ENCODE measurements around the gene TLX1.

Gene TLX1

DNA sequence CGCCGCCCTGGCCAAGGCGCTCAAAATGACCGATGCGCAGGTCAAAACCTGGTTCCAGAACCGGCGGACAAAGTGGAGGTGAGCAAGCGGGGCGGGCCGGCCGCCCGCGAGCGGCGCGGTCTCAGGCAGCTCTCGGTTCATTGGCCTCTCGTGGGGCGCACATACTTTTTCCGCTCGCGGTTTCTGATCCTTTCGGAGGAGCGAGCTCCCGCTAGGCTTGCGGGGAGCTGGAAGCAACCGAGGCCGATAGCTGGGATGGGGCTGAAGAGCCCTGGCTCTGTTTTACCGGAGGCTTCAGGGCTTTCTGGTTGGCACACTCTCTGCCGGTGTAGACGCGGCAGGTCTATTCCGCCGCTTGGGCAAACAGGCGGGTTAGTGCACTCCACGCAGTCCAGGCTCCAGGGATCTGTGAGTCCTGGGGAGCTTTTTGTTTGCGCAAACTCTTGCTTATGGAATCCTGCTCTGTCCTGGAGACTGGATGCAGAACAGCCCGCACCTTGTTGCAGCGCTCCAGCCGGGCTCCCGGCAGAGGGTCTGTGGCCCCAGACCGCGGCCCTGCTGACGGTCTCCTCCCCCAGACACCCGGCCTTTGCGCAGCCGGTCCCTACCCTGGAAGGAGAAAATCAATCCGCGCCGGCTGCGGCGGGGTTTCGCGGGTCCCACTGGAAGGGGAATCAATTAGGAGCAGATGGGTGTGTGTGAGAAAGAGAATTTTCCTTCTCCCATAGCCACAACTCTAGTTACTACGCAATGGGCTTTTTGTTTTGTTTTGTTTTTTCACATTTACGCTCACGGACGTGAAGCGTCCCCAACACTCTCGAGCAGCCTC is 3.4 kb downstream of the TLX1 start:
- DNase-seq (ENCODE audit: low spot score): no peak

DNA sequence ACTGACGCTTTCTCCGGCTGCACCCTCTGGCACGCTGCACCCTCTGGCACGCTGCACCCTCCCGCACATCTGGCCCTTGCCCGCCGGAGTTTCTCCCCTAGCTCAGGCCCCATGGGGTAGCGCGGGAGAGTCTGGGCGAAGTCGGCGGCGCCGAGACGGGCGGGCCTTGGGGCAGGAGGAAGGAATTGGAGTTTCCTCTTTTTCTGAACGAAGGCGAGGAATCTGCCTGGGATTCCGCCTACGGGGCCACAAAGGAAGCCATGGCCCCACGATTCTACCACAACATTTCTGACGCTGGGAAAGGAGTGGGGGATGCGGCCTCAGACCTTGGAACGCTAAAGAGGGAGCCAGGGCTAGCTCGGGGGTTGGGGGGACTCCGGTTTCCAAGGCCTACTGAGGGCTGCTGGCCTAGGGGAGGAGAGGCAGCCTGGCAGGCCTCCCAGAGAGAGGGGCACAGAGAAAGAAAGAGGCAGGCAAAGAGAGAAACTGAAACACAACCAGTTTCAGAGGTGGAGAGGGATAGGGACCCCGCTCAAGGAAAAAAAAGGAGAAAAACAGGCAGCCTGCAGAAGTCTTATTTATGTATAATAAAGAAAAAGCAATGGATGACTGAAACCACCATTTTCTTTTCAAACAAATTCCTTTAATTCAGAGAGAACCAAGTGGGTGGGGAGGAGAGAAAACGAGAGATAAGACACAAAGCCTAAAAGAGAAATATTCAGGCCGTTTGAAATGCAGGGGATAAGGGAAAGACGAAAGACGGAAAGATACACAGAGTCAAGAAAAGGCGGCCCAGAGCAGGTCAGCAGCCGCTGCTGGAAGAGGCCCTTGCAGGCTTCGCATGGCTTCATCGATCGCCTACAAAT is 4.3 kb downstream of the TLX1 start:
- no peak for DNase-seq (ENCODE audit: low spot score)

DNA sequence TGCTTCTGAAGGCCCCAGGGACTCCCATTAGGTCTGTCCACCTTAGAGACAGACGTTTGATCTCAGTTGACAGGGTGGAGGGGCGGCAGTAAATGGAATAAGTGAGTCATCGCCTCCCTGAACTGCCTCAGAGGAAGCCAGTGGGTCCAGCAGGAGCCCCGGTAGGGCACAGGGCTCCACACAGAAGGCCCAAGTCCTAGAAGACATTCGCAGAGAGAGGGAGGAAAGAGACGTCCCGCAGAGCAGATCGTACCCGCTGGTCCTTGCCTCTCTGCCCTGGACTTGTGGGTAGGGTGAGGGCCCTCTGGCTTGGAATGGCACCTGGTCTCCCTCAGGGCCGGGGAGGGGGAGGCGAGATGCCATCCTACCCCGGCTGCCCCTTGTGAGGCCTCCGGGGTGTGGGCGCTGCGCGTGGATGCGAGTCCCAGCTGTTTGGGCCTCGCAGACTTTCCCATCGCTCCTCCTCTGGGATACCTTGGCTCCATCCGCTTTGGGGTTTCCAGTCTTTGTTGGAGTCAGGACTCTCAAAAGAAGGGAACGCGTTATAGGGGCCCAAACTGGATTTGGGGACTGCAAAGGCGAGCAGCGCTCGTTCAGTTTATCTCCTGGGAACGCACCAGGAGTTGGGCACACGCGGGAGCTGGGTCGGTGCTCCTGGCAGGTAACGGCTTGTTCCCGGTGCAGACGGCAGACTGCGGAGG is 5.1 kb downstream of the TLX1 start:
- DNase-seq (ENCODE audit: low spot score): peak; percentile 23

DNA sequence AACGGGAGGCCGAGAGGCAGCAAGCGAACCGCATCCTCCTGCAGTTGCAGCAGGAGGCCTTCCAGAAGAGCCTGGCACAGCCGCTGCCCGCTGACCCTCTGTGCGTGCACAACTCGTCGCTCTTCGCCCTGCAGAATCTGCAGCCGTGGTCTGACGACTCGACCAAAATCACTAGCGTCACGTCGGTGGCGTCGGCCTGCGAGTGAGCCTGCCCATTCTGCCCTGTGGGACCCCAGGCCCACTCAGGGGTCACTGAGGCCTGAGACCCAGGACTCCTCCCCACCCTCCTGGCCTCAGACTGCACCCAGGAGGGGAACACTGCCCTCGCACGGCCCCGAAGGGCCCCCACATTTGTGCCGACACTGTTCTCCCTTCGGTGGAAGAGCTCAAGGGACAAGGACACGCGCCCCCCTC is 5.6 kb downstream of the TLX1 start:
- DNase-seq (ENCODE audit: low spot score): no peak

DNA sequence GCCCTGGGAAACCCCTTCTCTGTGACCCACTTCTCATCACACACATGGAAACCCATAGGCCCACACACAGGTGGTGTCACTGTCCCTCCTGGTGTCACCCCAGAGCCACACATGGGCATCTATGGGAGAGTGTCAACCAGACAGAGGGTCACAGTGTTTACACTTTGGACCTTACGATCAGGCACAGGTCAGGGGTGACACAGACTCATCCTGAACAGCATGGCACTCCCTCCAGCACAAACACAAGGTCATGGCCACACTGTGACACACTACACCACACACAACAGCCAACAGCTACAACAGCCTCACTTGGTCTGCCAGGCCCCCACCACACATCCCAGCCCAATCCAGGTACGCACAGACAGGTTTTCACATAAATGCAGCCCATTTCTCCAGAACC is 6.2 kb downstream of the TLX1 start:
- DNase-seq (ENCODE audit: low spot score): no peak

DNA sequence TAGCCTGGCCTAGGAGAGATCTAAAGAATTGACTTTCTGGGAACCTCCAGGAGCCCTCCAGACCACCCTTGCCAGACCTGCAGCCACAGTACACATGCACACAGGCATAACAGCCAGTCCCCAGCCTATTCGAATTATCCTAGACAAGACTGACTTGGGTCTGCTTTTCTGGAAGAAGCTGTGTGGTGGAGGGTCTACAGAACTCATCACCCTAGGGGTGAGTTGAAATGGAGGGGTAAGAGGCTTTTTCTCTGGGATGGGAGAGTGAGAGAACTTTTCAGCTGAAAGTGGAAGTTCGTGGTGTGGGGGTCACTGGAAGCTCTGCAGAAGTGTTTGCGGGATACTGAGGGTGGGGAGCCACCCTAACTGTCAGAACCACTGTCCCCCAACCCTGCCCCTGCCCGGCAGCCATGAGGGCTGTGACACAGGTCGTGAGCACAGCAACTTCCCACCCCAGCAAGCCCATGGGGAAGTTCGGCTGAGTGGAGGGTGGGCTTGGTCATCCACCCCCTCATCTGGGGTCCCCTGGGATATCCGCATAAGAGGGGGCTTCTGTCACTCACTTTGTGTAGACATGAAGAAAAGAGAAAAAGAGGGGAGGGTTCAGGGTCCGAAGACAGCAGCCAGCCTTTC is 7.8 kb downstream of the TLX1 start:
- no peak for DNase-seq (ENCODE audit: low spot score)

DNA sequence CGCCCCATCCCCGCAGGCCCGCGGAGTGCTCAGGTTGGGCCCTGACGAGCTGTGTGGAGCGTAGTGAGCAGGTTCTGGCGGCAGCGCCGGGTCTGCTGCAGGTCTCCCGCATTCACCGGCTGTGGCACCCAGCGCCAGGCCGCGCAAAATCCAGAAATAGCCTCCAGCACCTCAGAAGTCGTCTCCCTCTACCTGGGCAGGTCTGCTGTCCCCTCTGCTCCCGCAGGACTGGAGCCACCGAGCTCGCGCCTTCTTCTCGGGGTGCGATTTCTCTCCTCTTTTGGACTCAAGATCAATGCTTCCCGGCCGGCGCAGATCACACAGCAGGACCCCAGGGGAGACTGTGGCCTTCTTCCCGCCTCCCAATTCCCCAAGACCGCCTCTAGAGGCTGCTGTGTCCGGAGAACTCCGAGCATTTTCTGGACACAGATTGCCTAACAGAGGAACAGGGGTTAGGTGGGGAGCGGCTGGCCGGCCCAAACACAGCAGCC is 8.4 kb downstream of the TLX1 start:
- DNase-seq (ENCODE audit: low spot score): no peak

DNA sequence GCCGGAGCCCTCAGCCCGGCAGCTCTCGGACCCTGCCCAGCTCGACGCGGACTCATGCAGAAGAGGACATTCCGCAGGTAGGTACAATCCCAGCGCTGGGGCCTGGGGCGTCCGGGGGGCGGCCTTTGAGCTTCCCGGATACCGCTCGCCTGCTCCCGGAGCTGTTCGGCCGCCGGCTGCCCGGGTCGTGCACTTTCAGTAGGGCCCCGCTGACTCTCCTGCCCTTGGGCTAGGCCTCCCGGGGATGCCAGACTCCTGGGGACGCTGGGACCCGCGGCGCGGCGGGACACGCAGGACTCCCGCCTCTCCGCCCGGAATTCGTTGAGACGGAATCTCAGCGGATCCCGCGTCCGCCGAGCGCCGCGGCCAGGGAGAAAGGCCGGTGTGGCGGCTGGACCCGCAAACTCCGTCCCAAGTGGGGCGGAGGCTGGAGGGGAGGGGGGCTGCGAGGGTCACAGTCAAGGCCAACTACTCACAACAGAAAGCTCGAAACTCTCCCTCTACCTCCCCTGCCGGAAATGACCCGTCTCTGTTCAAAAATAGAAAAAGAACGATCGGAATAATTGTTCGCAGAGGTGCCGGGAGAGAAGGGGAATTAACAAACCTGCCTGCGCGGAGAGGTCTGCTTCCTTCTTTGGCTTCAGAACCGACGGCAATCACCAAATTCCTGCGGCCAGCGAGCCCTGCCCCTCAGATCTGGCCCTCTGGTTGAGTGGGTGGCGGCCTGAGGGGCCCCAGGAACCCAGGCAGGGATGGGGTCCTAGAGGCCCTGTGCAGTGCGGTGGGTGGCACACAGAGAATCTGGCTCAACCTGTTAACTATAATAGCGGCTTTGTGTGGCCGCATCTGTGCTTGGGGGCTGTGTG is 9.2 kb downstream of the TLX1 start:
- DNase-seq (ENCODE audit: low spot score): no peak

DNA sequence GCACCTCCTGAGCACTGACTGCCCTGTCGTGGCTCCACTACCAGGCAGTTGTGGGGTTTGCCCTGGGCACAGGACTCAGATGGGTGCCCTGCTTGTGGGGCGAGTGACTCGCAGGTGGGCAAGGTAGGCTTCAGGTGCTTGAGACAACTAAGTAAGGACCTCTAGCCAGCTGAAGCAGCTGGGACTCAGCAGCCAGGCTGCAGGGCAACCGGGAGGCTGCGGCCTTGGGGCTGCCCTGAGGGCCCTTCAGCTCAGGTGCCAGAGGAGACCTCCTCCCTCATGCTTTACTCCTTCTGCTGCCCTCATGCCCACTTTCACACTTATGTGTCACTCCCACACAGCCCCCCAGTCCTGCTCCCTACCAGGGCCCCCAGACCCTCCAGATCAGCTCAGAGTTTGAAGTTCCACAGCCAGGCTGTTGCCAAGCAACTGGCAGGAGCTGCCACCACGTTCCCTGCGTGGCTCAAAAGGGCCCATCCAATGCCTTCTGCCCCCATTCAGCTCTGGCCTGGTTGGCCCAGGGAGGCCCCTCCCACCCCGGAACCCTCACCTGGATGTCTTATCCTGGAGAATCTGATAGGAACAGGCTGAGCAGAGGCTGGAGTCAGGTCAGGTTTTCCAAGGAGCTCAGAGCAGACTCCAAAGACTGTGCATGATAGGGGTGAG is 10.0 kb downstream of the TLX1 start:
- no peak for DNase-seq (ENCODE audit: low spot score)

DNA sequence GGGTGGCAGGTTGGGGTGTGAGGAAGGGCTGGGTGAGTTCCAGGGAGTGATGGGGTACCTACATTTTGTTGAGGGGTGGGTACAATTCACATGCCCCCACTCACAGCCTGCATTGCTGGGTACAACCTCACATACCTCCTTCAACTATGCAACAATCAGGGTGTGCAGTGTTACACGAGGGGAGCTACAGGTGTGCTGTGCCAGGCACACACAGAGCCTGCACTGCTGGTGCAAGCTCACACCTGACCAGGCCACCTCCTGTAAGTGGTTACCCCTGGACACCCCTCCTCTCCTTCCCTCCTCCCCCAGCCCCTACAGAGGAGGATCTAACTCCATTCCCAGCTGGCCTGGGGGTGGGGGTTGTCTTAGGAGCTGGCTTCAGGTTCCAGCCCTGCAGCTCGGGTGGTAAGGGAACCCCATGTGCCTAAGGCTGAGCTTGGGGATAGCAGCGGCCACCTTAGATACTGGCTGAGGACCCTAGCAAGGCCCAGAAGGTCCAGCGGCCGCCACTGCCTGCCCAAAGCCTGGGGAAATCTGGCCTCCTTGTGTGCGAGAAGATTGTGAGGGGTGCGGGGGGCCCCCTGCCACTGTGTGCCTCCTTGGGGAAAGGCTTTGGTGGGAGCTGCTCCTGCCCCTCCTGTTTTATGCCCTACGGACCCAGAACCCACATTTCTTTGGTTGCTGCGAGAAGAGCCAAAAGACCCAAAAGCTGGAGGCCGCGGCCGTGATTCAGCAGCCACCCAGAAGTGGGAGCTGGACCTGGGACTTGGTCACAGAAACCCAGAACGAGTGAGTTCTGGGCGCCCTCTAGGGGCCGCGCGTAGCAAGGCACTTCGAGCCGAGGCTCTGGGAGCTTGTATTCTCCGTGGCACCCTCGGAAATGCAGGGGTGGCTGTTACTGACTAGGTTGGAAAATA is 10.8 kb downstream of the TLX1 start:
- peak; percentile 83 for DNase-seq (ENCODE audit: low spot score)

DNA sequence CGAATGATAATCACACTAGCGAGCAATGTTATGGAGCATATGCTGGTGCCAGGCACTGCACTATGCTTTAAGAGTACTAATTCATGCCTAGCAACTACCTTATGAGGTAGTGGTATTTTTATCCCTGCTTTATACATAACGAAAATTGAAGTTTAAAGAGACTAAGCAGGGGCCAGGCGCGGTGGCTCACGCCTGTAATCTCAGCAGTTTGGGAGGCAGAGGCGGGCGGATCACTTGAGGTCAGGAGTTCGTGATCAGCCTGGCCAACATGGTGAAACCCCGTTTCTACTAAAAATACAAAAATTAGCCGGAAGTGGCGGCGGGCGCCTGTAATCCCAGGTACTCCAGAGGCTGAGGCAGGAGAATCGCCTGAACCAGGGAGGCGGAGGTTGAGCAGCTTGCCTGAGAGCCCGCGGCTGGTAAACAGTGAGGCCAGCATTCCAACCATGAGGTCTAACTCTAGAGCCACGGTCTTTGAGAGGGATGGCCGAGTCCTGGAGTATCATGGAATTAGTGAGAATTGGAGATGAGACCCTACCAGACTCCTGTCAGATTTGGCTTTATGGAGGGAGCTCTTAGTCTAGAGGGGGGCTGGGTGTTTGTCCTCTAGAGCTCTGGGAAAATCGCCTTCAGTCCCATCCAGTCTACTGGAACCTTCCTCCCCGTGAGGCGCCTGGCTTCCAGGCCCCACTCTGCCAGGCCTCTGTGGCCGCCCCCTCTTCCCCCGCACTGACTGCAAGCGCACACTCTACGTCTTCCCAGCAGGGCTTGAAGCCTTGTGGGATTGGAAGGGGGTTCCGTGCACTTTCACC is 11.6 kb downstream of the TLX1 start:
- DNase-seq (ENCODE audit: low spot score): no peak

DNA sequence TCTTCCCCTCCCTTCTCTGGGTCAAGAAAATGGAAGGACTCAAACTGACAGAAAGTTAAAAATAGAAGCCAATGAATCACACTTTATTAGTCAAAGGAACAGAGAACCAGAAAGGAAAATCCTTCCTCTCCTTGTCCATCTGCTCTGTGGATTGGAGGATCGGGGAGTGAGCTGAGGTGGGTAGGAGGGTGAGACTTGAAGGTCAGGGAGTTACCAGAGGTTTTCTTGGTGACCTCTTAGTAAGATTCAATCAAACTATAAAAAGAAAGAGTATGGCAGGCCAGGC is 12.2 kb downstream of the TLX1 start:
- peak; percentile 22 for DNase-seq (ENCODE audit: low spot score)

DNA sequence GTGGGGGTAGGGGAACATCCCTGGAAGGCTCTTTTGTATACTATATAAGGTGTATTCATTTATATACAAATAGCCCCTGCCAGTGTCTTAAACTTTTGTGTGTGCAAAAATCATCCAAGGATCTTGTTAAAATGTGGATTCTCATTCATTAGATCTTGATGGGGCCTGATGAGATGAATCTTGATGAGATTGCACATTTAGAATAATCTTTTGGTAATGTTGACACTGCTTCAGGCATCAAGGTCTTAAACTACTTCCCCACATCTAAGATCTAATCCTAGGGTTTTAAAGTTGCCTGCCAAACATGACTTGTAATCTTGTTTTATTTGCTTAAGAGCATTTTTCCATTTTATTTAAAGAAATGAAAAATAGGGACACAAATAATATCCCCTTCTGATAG is 13.0 kb downstream of the TLX1 start:
- no peak for DNase-seq (ENCODE audit: low spot score)

DNA sequence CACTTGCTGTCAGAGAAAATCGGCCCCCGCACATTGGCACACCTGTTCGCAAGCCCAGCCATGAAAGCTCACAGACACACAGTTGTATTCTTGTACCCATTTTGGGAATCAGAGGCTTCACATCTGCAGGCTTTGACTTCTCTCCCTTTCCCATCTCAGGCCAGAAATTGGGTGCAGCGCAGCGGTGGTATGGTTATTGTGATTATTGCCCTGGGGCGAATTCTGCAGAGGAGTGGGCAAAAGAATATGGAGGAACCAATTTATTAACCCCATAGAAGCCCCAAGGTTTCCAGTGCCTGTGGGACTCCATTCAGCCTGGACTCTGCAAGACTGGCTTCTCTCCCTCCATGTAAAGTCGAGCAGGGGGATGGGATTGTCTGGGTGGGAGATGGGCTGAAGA is 14.0 kb downstream of the TLX1 start:
- DNase-seq (ENCODE audit: low spot score): no peak

DNA sequence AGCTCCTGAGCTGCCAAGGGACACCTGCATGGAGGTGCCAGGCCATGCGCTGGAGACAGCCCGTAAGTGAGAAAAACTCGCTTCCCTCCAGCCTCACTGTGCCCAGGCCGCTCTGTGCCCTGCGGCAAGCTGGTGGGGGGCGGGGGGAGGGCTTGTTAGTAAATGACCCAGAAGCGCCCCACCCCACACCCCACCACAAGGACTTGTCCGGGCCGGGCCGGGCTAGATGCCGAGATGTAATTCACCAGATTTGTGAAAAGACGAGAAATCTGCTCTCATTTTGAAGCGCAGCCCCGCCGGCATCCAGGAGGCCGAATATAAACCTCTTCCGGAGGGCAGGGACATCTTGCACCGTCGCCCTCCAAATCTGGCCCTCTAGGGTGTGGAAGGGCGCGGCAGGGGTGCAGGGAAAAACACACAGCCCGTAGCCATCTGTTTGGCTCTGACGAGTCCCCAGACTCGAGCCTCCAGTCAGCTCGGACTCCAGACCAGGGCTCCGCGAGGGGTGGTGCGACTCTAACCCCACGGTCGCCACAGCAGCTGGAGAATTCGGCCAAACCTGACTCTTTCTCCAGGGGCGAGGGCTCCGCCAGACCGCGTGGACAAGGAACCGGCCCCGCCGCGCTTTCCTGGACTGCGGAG is 14.8 kb downstream of the TLX1 start:
- DNase-seq (ENCODE audit: low spot score): no peak

DNA sequence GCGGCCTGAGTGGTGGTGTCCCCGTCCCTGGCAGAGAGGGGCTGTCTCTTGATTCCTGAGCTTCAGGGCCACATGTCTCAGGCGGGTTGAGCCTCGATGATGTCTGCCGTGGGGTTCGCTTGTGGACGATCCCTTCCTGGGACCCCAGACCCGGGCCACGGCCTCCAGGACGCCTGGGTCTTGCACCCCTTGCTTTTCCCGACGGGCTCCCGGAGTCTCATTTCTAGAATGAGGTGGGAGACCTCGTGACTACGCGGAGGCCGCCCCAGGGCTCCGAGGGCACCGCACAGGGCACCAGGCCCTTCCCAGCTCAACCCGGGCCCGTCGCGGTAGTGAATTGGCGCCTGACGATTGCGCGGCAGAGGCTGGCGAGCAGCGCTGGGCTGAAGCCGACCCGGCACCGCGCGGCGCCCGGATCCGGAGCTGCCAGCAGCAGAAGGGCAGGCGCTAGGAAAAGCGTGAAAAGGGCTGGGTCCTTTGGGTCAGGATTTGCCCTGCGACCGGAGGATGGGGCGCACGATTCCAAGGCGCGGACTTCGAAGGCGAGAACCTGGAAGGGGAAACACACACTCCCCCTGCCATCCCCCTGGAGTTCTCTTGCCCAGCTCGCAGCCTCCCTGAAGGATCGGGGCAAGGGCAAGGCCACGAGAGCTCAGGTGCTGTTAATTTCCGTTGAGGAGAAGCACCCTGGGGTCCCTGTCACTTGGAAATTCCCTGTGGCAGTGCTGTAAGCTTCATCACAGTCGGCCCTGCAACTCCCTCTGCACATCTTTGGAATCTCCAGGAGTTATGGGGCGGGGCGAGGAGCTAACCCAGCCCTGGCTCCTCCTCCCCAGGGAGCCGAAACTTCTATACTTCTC is 15.5 kb downstream of the TLX1 start:
- DNase-seq (ENCODE audit: low spot score): no peak

DNA sequence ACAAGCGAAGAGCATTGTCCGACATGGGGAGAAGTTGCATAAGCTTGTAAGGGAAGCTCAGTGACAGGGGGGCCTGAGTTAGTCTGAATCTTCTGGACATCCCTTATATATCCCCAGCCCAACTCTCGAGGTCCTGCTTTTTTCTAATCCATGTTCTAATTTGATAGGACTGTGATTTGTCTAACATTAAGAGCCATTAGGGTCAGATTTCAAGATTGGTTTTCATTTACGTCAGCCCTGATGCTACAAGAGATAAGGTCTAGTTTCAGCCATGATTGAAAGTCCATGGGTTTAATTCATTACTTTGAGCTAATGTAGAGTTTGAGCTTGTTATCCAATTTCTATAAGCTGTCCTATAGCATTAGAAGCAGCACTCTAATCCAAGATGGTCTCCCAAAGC is 20.3 kb downstream of the TLX1 start:
- DNase-seq (ENCODE audit: low spot score): no peak

Data from kidney tubule cell (primary cell).